ENCODE data around the gene NCR1. TPM values are rescaled to one million over a fixed set of nuclear protein-coding genes. Genes with fewer than 3 reads are reported as not detected.

The NCR1 gene
- total and polyA plus RNA-seq, 2 of the 8 experiments (the other 6 are each of a cell fraction or from before 2014, with no cell fraction given) = 1.5 to 5.1 TPM

- Histone ChIP-seq H4K91ac (replicated peaks; ENCODE audit: insufficient read length, low read length) (no peak overlapping the region), H3K27ac (ENCODE audit: low read depth, low read length) (no peak overlapping the region), H2BK15ac (ENCODE audit: low read length) (no peak overlapping the region), H3K23ac (ENCODE audit: insufficient read length) (no peak overlapping the region), H3K4me3 (ENCODE audit: extremely low read depth in 1 of 4, insufficient read depth in 2 of 4, low read depth in 3 of 4, low read length in 4 of 4) (no peak overlapping the region), H3K4me2 (ENCODE audit: insufficient read depth in 1 of 2, low read depth in 2 of 2, low read length in 2 of 2) (no peak overlapping the region), H3K14ac (ENCODE audit: insufficient read length) (no peak overlapping the region), H4K8ac (ENCODE audit: extremely low read depth, insufficient read depth, low read length) (0 out of 2 replicates have a peak overlapping the region, but pooled peaks have one; percentile 25), H3K9ac (replicated peaks in 1 of 4; ENCODE audit: extremely low read depth in 1 of 4, low read depth in 3 of 4, low read length in 3 of 4) (no peak overlapping the region), H3K18ac (ENCODE audit: extremely low read depth, low read length) (no peak overlapping the region), H3K27me3 (replicated peaks in 1 of 4; ENCODE audit: control insufficient read depth in 3 of 4, extremely low read depth in 1 of 4, insufficient read depth in 3 of 4, low read length in 3 of 4) (no peaks in the 10 kb centered on the region), H3K23me2 (ENCODE audit: low read depth, low read length) (no peaks in the 10 kb centered on the region), H2AK5ac (ENCODE audit: low read depth, low read length) (no peak overlapping the region), H2BK12ac (ENCODE audit: low read depth, low read length) (no peak overlapping the region), H4K20me1 (replicated peaks in 1 of 2; ENCODE audit: control insufficient read depth in 1 of 2, insufficient read depth in 2 of 2, low read length in 2 of 2) (no peaks in the 10 kb centered on the region), H4K5ac (ENCODE audit: insufficient read length, low read depth, low read length) (no peak overlapping the region), H3K9me3 (ENCODE audit: insufficient read depth in 2 of 2, low read depth in 1 of 2, low read length in 1 of 2) (no peaks in the 10 kb centered on the region; a peak in 1 of 4 replicates), H2BK120ac (replicated peaks; ENCODE audit: low read depth, low read length) (no peak overlapping the region), H3K79me1 (ENCODE audit: low read depth, low read length) (no peaks in the 10 kb centered on the region), H3K4me1 (replicated peaks in 1 of 4; ENCODE audit: control insufficient read depth in 3 of 4, insufficient read depth in 4 of 4, low read length in 3 of 4) (peaks cover 0 to 2% (median 1%) of the 10 kb centered on the region in 4 experiments; a peak in 2 of 7 replicates), H2BK5ac (ENCODE audit: low read depth, low read length) (no peak overlapping the region), H2AFZ (ENCODE audit: low read length) (no peak overlapping the region), H2BK20ac (ENCODE audit: low read length) (no peak overlapping the region), H3K4ac (replicated peaks; ENCODE audit: insufficient read length, low read depth, low read length) (no peak overlapping the region), H3K56ac (replicated peaks; ENCODE audit: insufficient read length, low read depth, low read length) (no peak overlapping the region), H3K36me3 (ENCODE audit: control insufficient read depth in 2 of 4, insufficient read depth in 4 of 4, low read length in 3 of 4) (no peaks in the 10 kb centered on the region), H3K79me2 (ENCODE audit: control insufficient read depth in 1 of 2, insufficient read depth in 2 of 2, low read length in 2 of 2) (no peaks in the 10 kb centered on the region)
- FAIRE-seq = no peak
- WGBS, 2 experiments (ENCODE audit: extremely low coverage in 1 of 2, insufficient coverage in 1 of 2, insufficient read length in 1 of 2, insufficient replicate concordance in 2 of 2, low coverage in 1 of 2, low lambda C conversion rate in 2 of 2, missing lambda C conversion rate in 1 of 2) = 95% methylated on average over 11 of the region's 11 CpGs; no CpG with 5 or more reads in 1 of the 2 experiments
- CTCF ChIA-PET (ENCODE audit: partially characterized antibody) = interaction anchor here (0.7 to 1.1 kb wide), 2 partner anchors 74 to 104 kb away, joined by 3 read pairs; no protein-coding TSS in a partner anchor
- POLR2A ChIA-PET (ENCODE audit: partially characterized antibody) = interaction anchor here (1.0 kb wide), 1 partner anchor 59 kb away, joined by 3 read pairs; no protein-coding TSS in a partner anchor
- no peak for DNase-seq (ENCODE audit: low read depth in 1 of 2, low spot score in 2 of 2)
- no peak for TF ChIP-seq TAF7 (optimal IDR thresholded peaks at IDR 0.05; ENCODE audit: borderline replicate concordance, low read depth, low read length)
- TF ChIP-seq CTBP2 (IDR thresholded peaks at IDR 0.05; ENCODE audit: borderline replicate concordance, insufficient read depth, insufficient read length, low read length) = no peak
- TF ChIP-seq E2F6 (IDR thresholded peaks at IDR 0.05) = no peak
- no peak for TF ChIP-seq NANOG (IDR thresholded peaks at IDR 0.05; ENCODE audit: insufficient read depth, low read depth, low read length, poor library complexity, severe bottlenecking)
- TF ChIP-seq ZNF274 (IDR thresholded peaks at IDR 0.05; ENCODE audit: borderline replicate concordance, extremely low read depth, low read length) = no peak
- no peak for TF ChIP-seq CREB1 (IDR thresholded peaks at IDR 0.05)
- no peak for TF ChIP-seq EZH2 (IDR thresholded peaks at IDR 0.05; ENCODE audit: low read depth, low read length, severe bottlenecking)
- TF ChIP-seq RXRA (IDR thresholded peaks at IDR 0.05; ENCODE audit: insufficient read depth, low read depth, low read length) = no peak
- TF ChIP-seq CHD1 (IDR thresholded peaks at IDR 0.05; ENCODE audit: low read depth, low read length) = no peak
- TF ChIP-seq BRCA1 (IDR thresholded peaks at IDR 0.05; ENCODE audit: low read depth, low read length) = no peak
- no peak for TF ChIP-seq SUZ12 (IDR thresholded peaks at IDR 0.05; ENCODE audit: low read length)
- no peak for TF ChIP-seq TAF1 (IDR thresholded peaks at IDR 0.05; ENCODE audit: low read depth, low read length)
- no peak for TF ChIP-seq ATF3 (IDR thresholded peaks at IDR 0.05; ENCODE audit: insufficient read depth, low read depth, low read length)
Measured at GRCh38 chr19:54955376-54955775, 49.4 kb downstream of the NCR1 start.

Data from H1 (cell line).